Vagina (tissue), 2 donors: ENCODE results near the gene CALB2.

Source experiments
- CTCF ChIP-seq, 3 experiments: fragments of 450-650 bp in 2 of 3; fragments of 200-600 bp in 1 of 3; sonication (generic) in 1 of 3; IDR thresholded peaks; one replicate each; pipeline ENCODE4 v1.5.1; 2017 to 2019; ENCODE audit warnings: antibody characterized with exemption in 3 of 3, mild to moderate bottlenecking in 2 of 3, moderate library complexity in 2 of 3
- POLR2AphosphoS5 ChIP-seq, 2 donors: sonication (generic); formaldehyde crosslinking; IDR thresholded peaks; one replicate each; pipeline ENCODE4 v1.9.0; 2017; ENCODE audit warnings: antibody characterized with exemption in 2 of 2, mild to moderate bottlenecking in 2 of 2, low read depth in 1 of 2; ENCODE audit not compliant: insufficient read depth in 1 of 2

- TF ChIP-seq CTCF (IDR thresholded peaks at IDR 0.05) (no peak), POLR2AphosphoS5 (IDR thresholded peaks at IDR 0.05; ENCODE audit: insufficient read depth in 1 of 2, low read depth in 1 of 2) (no peak)
Observed at GRCh38 chr16:71327720-71328119, 30.8 kb upstream of the CALB2 start.
